ENCODE results near the gene IL16.

- TF ChIP-seq CTCF (conservative IDR thresholded peaks at IDR 0.05; ENCODE audit: low read depth, low read length) (no peak), EZH2 (IDR thresholded peaks at IDR 0.05; ENCODE audit: borderline replicate concordance, low read depth, low read length, poor library complexity, severe bottlenecking) (no peak)
These were observed 113.2 kb downstream of the IL16 start for GRCh38 chr15:81309647-81310450.
